Muscle layer of duodenum (tissue), 2 donors: ENCODE results near the gene MYOD1.

ENCODE experiments used
- H3K27ac ChIP-seq: one replicate; pipeline ENCODE4 v1.7.0; 2013; ENCODE audit warnings: mild to moderate bottlenecking, low read length
- H3K27me3 ChIP-seq: one replicate; pipeline ENCODE4 v1.7.0; 2013; ENCODE audit warnings: low read depth, mild to moderate bottlenecking, control low read depth, low read length
- H3K36me3 ChIP-seq, 2 donors: one replicate each; pipeline ENCODE4 v1.7.0; 2013; ENCODE audit warnings: low read length in 2 of 2, control low read depth in 1 of 2, mild to moderate bottlenecking in 1 of 2; ENCODE audit not compliant: insufficient read depth in 2 of 2, control insufficient read depth in 1 of 2
- H3K4me1 ChIP-seq, 2 donors: one replicate each; pipeline ENCODE4 v1.7.0; 2013; ENCODE audit warnings: low read length in 2 of 2, mild to moderate bottlenecking in 2 of 2, control low read depth in 1 of 2, moderate library complexity in 1 of 2; ENCODE audit not compliant: insufficient read depth in 2 of 2, control insufficient read depth in 1 of 2
- H3K4me3 ChIP-seq, 2 donors: one replicate each; pipeline ENCODE4 v1.7.0; 2013; ENCODE audit warnings: low read length in 2 of 2, low read depth in 1 of 2, mild to moderate bottlenecking in 1 of 2
- H3K9me3 ChIP-seq, 2 donors: one replicate each; pipeline ENCODE4 v1.7.0; 2013; ENCODE audit warnings: low read length in 2 of 2, control low read depth in 1 of 2, mild to moderate bottlenecking in 1 of 2; ENCODE audit not compliant: control insufficient read depth in 1 of 2
- donor health status: healthy.

MYOD1 gene

DNA sequence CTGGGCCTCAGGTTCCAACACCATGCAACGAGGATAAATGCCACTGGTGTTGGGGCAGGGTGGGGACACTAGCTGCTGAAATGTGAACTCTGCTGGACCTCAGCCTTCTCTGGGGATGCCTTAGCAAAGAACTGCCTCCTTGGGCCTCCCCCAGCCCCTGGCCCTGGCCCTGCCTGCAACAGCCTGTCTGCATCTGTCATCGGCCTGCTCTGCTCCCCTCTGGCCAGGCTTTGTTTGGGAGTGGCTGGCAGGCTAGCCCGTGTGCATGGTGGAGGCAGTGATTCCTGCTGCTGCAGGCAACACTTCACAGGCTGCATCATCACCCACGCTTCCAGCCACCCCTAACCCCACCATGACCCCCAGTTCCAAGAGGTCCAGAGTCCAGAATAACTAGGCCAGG, 11.5 kb upstream of the MYOD1 start:
- H3K27me3 ChIP-seq = peaks cover 3% of the 10 kb centered on the region
- H3K4me1 ChIP-seq = no peaks in the 10 kb centered on the region
- no peaks in the 10 kb centered on the region for H3K9me3 ChIP-seq
- H3K36me3 ChIP-seq = no peaks in the 10 kb centered on the region
- H3K27ac ChIP-seq = no peak overlapping the region
- H3K4me3 ChIP-seq = no peak overlapping the region

DNA sequence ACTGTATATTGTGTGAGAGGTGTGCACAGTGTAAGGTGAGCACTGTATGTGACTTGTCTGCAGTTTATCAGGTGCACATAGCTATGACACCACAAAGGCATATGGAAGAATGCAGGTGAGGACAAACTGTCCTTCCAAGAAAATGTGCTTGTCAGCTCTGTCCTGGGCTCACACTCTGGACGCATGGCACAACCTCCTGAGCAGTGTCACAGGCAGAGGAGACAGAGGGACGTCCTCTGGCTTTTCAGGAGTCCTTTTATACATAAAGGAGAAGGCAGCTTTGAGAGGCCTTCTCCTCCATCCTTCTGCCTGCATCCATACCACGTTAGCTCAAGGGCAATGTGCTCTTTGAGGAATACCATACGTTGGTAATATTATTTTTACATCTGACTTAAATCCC, 7.5 kb upstream of the MYOD1 start:
- no peak overlapping the region for H3K4me3 ChIP-seq
- peaks cover 17% of the 10 kb centered on the region for H3K27me3 ChIP-seq
- H3K27ac ChIP-seq = no peak overlapping the region
- H3K4me1 ChIP-seq = no peaks in the 10 kb centered on the region
- H3K36me3 ChIP-seq = no peaks in the 10 kb centered on the region
- no peaks in the 10 kb centered on the region for H3K9me3 ChIP-seq

- Histone ChIP-seq H3K4me1 (no peaks in the 10 kb centered on the region), H3K36me3 (no peaks in the 10 kb centered on the region), H3K27ac (no peak overlapping the region), H3K9me3 (no peaks in the 10 kb centered on the region), H3K27me3 (peaks cover 30% of the 10 kb centered on the region), H3K4me3 (no peak overlapping the region)
Observed at GRCh38 chr11:17713851-17714250, 5.5 kb upstream of the MYOD1 start.

- Histone ChIP-seq H3K36me3 (no peaks in the 10 kb centered on the region), H3K4me3 (no peak overlapping the region), H3K27me3 (peaks cover 33% of the 10 kb centered on the region), H3K4me1 (peaks cover 0 to 5% of the 10 kb centered on the region in 2 donors), H3K27ac (no peak overlapping the region), H3K9me3 (no peaks in the 10 kb centered on the region)
Observed at GRCh38 chr11:17714356-17714854, 5.0 kb upstream of the MYOD1 start.

- Histone ChIP-seq H3K4me1 (peaks cover 0 to 9% of the 10 kb centered on the region in 2 donors), H3K36me3 (no peaks in the 10 kb centered on the region), H3K4me3 (no peak overlapping the region), H3K27ac (no peak overlapping the region), H3K9me3 (no peaks in the 10 kb centered on the region), H3K27me3 (peaks cover 31% of the 10 kb centered on the region)
Observed at GRCh38 chr11:17714870-17715269, 4.5 kb upstream of the MYOD1 start.

- Histone ChIP-seq H3K27me3 (peaks cover 50% of the 10 kb centered on the region), H3K4me1 (peaks cover 0 to 28% of the 10 kb centered on the region in 2 donors), H3K27ac (no peak overlapping the region), H3K9me3 (no peaks in the 10 kb centered on the region), H3K4me3 (no peak overlapping the region), H3K36me3 (no peaks in the 10 kb centered on the region)
Observed at GRCh38 chr11:17716807-17717206, 2.6 kb upstream of the MYOD1 start.

DNA sequence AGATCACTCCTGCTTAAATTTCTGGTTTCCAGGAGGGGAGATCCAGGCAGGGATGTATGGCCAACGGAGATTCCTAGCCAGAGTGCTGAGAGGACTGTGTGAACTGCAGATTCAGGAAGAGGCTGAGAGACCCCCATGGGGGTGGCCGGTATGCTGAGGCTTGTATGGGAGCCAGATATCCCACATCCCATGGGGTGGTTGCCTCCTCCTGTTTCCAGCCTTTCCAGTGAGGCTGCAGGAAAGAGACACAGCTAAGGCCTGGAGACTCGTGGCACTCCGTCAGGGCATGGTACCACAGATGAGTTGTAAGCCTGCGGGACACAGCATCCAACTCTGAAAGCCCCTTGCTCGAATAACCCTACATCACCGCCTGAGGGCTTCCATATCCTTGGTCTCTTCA, 1.4 kb upstream of the MYOD1 start:
- Histone ChIP-seq H3K27me3 (peaks cover 62% of the 10 kb centered on the region), H3K4me1 (peaks cover 0 to 31% of the 10 kb centered on the region in 2 donors), H3K9me3 (no peaks in the 10 kb centered on the region), H3K4me3 (no peak overlapping the region), H3K36me3 (no peaks in the 10 kb centered on the region), H3K27ac (no peak overlapping the region)

DNA sequence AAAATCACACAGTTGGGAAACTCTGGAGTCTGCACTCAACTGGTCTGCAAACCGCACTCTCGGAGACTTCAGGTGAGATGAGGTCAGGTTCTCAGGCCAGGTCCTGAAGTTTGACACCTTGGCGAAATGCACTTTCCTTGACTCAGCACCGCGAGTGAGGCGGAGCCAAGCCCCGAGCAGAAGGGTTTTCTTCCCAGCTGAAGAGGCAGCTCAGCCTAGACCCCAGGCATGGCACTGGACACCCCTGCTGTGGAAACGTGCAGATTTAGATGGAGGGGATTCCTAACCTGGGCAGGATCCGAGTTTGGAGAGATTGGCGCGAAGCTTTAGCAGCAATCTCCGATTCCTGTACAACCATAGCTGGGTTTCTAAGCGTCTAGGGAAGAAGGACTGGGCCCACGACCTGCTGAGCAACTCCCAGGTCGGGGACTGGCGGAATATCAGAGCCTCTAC, 835 bp upstream of the MYOD1 start:
- Histone ChIP-seq H3K27ac (no peak overlapping the region), H3K4me1 (peaks cover 0 to 31% of the 10 kb centered on the region in 2 donors), H3K36me3 (no peaks in the 10 kb centered on the region), H3K4me3 (no peak overlapping the region), H3K9me3 (no peaks in the 10 kb centered on the region), H3K27me3 (peaks cover 65% of the 10 kb centered on the region)

- no peak overlapping the region for H3K27ac ChIP-seq
- H3K36me3 ChIP-seq = no peaks in the 10 kb centered on the region
- no peaks in the 10 kb centered on the region for H3K9me3 ChIP-seq
- H3K27me3 ChIP-seq = peaks cover 59% of the 10 kb centered on the region
- peak overlapping the region in 1 of 2 donors; percentile 4 for H3K4me3 ChIP-seq
- peaks cover 0 to 31% of the 10 kb centered on the region in 2 donors for H3K4me1 ChIP-seq
Observed at GRCh38 chr11:17719938-17720795, 796 bp downstream of the MYOD1 start.

DNA sequence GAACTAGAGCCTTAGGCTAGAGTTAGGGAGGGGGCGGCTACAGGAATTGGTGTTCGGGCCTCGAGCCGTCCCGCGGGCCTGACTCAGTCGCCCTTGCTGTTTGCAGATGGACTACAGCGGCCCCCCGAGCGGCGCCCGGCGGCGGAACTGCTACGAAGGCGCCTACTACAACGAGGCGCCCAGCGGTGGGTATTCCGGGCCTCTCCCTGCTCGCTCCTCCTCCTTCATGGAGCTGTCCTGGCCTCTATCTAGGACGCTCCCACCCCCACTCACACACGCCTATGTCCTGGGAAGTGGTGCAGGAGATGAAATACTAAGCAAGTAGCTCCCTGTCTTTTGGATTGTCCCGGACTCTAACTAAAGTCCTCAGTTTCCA, 1.4 kb downstream of the MYOD1 start:
- Histone ChIP-seq H3K4me1 (peaks cover 0 to 31% of the 10 kb centered on the region in 2 donors), H3K36me3 (no peaks in the 10 kb centered on the region), H3K27ac (no peak overlapping the region), H3K4me3 (peak overlapping the region in 1 of 2 donors; percentile 4), H3K27me3 (peaks cover 56% of the 10 kb centered on the region), H3K9me3 (no peaks in the 10 kb centered on the region)

GRCh38 chr11:17721242-17721999, 2.0 kb downstream of the MYOD1 start:
- Histone ChIP-seq H3K27ac (no peak overlapping the region), H3K4me1 (peaks cover 0 to 31% of the 10 kb centered on the region in 2 donors), H3K9me3 (no peaks in the 10 kb centered on the region), H3K4me3 (no peak overlapping the region), H3K27me3 (peaks cover 50% of the 10 kb centered on the region), H3K36me3 (no peaks in the 10 kb centered on the region)
